Neural crest cell (in vitro differentiated cells): ENCODE data around the gene ONECUT2. TPM values are rescaled to one million over a fixed set of nuclear protein-coding genes. Genes with fewer than 3 reads are reported as not detected.

Experiments used
- DNase-seq: peaks from one replicate; pipeline ENCODE4 v3.0.0; 2021; ENCODE audit warnings: low read depth, mixed read lengths, low spot score
- H3K27ac Mint-ChIP-seq: one replicate; pipeline ENCODE4 v1.8.0; 2021; ENCODE audit warnings: mild to moderate bottlenecking, mixed read lengths; ENCODE audit not compliant: unreplicated experiment
- H3K27me3 Mint-ChIP-seq: 2 replicates; pipeline ENCODE4 v1.8.0; 2021; ENCODE audit warnings: low read depth, mild to moderate bottlenecking, mixed read lengths
- H3K36me3 Mint-ChIP-seq: 2 replicates; pipeline ENCODE4 v1.8.0; 2021; ENCODE audit warnings: low read depth, mild to moderate bottlenecking, mixed read lengths
- H3K4me1 Mint-ChIP-seq: 2 replicates; pipeline ENCODE4 v1.8.0; 2021; ENCODE audit warnings: mixed read lengths
- H3K4me3 Mint-ChIP-seq: one replicate; pipeline ENCODE4 v1.8.0; 2021; ENCODE audit warnings: mild to moderate bottlenecking, mixed read lengths
- H3K9me3 Mint-ChIP-seq: 2 replicates; pipeline ENCODE4 v1.8.0; 2021; ENCODE audit warnings: mixed read lengths
- total RNA-seq: library from RNA; stranded (reverse); gene quantifications from 2 replicates; pipeline ENCODE4 v1.2.1, GENCODE V29; 2021
- TF ChIP-seq, protein P1 (sequence below): fragments of 200-600 bp; sonication (generic); conservative IDR thresholded peaks from 2 replicates; pipeline ENCODE4 v1.5.0; 2021; ENCODE audit warnings: antibody characterized with exemption, mild to moderate bottlenecking

ONECUT2 gene
- total RNA-seq, 1 donor from 2014 or later = 8.2 TPM

DNA sequence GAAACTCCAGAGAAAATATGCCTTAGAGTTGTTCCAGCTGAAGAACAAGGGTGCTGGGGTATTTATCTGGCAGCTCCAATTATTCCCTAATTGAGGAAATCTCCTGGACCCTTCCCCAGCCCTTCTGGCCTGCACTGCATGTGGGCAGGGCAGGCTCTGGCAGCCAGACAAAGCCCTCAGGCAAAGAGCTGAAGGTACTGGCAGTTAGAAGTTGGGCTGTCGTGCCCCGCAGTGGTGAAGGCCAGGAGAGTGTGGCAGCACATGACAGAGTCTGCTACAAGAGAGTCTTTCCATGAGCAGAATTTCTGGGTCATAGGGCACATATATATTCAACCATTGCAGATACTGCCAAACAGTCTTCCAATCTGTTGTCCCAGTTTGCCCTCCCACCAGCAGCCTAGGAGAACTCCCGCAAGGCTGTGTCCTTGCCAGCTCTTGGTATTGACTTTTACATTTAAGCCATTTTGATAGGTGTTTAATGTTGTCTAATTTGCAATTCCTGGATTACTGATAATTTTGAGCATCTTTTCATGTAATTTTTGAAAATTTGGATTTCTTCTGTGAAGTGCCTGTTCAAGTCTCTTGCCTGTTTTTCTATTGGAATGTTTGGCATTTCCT lies 26.6 kb downstream of the ONECUT2 start:
- H3K27ac Mint-ChIP-seq = no peak overlapping the region
- no peaks in the 10 kb centered on the region for H3K27me3 Mint-ChIP-seq
- H3K36me3 Mint-ChIP-seq = no peaks in the 10 kb centered on the region
- TF ChIP-seq, protein P1, sequence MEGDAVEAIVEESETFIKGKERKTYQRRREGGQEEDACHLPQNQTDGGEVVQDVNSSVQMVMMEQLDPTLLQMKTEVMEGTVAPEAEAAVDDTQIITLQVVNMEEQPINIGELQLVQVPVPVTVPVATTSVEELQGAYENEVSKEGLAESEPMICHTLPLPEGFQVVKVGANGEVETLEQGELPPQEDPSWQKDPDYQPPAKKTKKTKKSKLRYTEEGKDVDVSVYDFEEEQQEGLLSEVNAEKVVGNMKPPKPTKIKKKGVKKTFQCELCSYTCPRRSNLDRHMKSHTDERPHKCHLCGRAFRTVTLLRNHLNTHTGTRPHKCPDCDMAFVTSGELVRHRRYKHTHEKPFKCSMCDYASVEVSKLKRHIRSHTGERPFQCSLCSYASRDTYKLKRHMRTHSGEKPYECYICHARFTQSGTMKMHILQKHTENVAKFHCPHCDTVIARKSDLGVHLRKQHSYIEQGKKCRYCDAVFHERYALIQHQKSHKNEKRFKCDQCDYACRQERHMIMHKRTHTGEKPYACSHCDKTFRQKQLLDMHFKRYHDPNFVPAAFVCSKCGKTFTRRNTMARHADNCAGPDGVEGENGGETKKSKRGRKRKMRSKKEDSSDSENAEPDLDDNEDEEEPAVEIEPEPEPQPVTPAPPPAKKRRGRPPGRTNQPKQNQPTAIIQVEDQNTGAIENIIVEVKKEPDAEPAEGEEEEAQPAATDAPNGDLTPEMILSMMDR = no peak
- no peak overlapping the region for H3K4me3 Mint-ChIP-seq
- DNase-seq = no peak
- H3K9me3 Mint-ChIP-seq = no peaks in the 10 kb centered on the region
- no peaks in the 10 kb centered on the region for H3K4me1 Mint-ChIP-seq

GRCh38 chr18:57466307-57466706 lies 31.1 kb downstream of the ONECUT2 start:
- no peaks in the 10 kb centered on the region for H3K36me3 Mint-ChIP-seq
- H3K27ac Mint-ChIP-seq = no peak overlapping the region
- no peak overlapping the region for H3K4me3 Mint-ChIP-seq
- H3K27me3 Mint-ChIP-seq = no peaks in the 10 kb centered on the region
- TF ChIP-seq, protein P1 = no peak
- H3K4me1 Mint-ChIP-seq = no peaks in the 10 kb centered on the region
- no peaks in the 10 kb centered on the region for H3K9me3 Mint-ChIP-seq
- DNase-seq = no peak

- no peak overlapping the region for H3K4me3 Mint-ChIP-seq
- DNase-seq = no peak
- H3K27me3 Mint-ChIP-seq = no peaks in the 10 kb centered on the region
- H3K9me3 Mint-ChIP-seq = no peaks in the 10 kb centered on the region
- H3K4me1 Mint-ChIP-seq = no peaks in the 10 kb centered on the region
- H3K36me3 Mint-ChIP-seq = no peaks in the 10 kb centered on the region
- H3K27ac Mint-ChIP-seq = no peak overlapping the region
- TF ChIP-seq, protein P1 = no peak
Measured at GRCh38 chr18:57466745-57467409, 31.7 kb downstream of the ONECUT2 start.

GRCh38 chr18:57469884-57470283 lies 34.7 kb downstream of the ONECUT2 start:
- H3K9me3 Mint-ChIP-seq = no peaks in the 10 kb centered on the region
- no peak overlapping the region for H3K27ac Mint-ChIP-seq
- DNase-seq = no peak
- H3K4me3 Mint-ChIP-seq = no peak overlapping the region
- H3K36me3 Mint-ChIP-seq = no peaks in the 10 kb centered on the region
- TF ChIP-seq, protein P1 = no peak
- no peaks in the 10 kb centered on the region for H3K27me3 Mint-ChIP-seq
- no peaks in the 10 kb centered on the region for H3K4me1 Mint-ChIP-seq

- Mint-ChIP-seq H3K4me1 (peaks cover 8% of the 10 kb centered on the region), H3K27me3 (no peaks in the 10 kb centered on the region), H3K36me3 (peaks cover 2% of the 10 kb centered on the region), H3K9me3 (no peaks in the 10 kb centered on the region), H3K27ac (no peak overlapping the region), H3K4me3 (no peak overlapping the region)
- TF ChIP-seq, protein P1 = no peak
- no peak for DNase-seq
Measured at GRCh38 chr18:57475408-57475807, 40.2 kb downstream of the ONECUT2 start.
